HG03045 (cell line): ENCODE measurements around the gene C19orf25.
"Not testable (repeated sequence)": the region's sequence is repeated elsewhere in the genome, so short reads cannot be mapped to it uniquely, and the experiment has no call there.

Experiments used
- ATAC-seq: cut with Tn5 transposase; IDR thresholded peaks from one replicate; pipeline ENCODE4 v1.9.1; 2021; ENCODE audit warnings: mild to moderate bottlenecking, moderate library complexity; ENCODE audit not compliant: unreplicated experiment

C19orf25 gene

DNA sequence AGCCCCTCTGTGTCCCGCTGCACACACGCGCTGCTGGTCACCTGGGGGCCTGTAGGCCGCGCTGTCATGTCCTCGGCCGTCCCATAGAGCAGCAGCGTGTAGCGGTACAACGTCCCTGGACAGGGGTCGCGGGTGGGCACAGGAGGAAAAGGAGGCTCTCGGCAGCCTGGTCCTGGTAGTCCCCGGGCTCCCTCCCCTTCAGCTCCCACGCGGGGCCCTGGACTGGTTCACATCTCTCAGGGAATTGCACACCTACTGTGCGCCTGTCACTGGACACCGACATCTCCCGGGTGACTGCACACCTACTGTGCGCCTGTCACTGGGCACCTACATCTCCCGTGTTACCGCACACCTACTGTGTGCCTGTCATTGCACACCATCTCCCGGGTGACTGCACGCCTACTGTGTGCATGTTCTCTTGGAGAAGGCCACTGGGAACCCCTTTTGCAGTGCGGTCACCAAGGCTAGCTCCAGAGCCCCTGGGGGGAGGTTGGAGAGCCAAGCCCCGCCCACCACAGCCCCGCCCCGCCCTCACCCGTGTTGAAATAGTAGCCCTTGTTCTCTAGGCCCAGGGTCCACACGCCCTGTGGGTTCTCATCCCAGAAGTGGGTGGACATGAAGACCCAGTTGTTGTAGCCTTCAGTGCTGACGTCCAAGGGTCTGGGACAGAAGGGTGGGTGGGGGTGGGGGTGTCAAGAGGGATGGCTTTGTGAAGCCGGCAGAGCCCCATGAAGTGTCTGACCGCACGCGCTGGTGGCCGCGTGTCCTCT is 3.5 kb upstream of the C19orf25 start:
- no peak for ATAC-seq

DNA sequence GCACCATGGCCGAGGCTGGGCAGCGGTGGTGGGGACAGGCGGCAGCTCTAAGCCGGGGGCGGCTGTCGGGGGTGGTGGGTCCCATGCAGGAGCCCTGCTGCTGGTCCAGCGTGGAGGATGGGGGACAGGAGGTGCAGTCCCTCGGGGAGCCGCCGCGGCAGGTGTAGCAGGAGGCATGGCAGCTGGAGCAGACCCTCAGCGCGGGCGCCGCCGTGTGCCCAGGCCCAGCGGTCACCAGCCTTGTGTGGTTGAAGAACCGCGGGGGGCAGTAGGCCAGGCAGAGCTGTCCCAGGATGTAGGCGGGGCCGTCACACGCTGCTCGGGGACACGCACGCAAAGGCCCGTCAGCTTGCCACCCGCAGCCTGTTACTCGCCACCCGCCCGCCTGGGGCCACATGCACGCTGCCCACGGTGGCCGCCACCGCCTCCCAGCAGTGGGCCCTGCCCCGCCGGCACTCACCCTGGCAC is 2.9 kb upstream of the C19orf25 start:
- no peak for ATAC-seq

DNA sequence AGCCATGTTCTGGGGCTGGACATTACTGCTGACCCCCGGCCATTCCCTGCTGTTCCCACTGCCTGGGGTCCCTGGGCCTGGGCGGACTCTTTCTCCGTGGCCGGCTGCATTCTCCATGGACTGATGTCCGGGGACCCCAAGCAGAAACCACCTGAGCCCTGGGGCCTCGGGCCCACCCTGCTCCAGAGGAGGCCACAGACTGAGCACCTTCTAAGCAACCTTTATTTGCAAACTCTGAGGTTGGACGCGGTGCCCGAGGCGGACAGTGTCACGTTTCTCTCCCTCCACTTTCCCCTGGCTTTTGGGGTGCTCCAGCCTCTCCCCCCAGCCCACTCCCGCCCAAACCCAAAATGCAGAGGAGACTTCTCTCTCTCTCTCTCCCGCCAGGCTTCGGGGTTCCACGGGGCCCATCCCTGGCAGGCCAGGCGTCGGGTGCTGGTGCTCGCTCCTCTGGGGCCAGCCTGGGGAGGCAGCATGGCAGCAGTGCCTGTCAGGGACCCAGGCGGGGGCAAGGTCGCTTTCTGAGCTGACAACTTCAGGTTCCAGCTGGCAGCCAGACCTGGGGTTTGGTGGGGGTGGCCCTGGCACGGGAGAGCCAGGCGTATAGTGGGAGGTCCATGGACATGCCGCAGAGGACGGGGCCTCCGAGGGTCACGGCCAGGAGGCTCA is 2.3 kb upstream of the C19orf25 start:
- ATAC-seq, result no peak

DNA sequence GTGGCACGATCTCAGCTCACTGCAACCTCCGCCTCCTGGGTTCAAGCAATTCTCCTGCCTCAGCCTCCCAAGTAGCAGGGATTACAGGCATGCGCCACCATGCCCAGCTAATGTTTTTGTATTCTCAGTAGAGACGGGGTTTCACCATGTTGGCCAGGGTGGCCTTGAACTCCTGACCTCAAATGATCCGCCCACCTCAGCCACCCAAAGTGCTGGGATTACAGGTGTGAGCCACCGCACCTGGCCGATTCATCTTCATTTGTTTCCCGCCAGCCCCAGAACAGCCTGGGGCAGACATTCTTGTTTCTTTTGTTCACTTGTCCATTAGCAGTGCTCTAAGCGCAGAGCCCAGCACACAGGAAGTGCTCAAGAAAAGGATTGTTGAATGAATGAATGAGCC is 2.0 kb downstream of the C19orf25 start:
- not testable (repeated sequence) for ATAC-seq

DNA sequence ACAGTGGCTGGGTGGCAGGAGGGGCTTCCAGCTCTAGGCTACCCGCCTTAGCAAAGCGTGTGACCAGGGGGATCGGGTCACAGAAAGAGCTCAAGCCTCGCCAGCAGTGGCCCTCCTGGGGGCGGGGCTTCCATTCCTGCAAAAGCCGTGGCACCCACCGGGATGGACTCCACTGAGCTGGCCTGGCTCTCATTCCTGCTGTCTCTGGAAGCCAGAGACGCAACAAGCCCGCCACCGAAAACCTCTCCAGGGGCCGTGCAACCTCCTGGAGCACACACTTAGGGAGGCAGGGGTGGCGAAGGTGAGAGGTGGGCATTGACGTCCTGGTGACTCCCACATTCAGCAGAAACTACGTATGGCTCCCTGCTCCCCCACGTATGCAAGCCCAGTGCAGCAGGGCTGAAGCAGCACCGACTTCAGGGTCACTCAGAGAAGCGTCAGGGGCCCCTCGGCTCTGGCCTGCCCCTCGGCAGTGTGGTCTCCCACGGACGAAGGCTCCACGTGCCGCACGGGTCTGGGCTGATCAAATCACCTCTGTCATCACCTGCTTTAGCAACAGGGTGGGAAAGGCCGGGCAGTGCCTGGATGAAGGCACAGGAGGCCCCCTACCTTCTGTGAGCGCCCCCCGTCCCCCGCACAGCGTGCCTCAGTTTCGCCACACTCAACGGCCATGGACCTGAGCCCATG is 3.1 kb downstream of the C19orf25 start:
- ATAC-seq, result no peak

DNA sequence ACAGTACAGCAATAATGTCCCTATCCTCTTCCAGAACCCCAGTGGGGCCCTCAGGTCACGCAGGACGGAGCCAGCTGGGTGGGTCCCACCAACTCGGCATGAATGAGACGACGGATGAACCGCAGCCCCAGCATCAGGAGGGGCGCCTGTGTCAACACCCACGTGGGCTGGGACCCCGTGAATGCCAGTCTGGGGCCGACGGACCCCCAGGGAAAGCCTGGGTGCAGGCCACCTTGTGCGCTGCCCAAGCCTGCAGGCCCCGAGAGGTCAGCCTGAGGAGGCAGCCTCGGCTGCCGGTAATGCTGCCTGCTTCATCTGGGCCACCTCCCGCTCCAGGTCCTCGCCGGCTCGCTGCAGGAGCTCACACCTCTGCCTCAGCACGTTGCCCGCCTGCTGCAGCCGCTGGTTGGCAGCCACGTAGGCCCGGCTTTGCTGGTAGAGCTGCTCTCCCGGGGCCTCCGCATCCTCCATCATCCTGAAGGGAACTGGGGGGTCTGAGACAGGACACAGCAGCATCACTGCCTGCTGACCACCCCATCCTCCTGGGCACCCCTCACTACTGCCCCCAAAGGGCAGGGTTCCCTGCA is 4.2 kb downstream of the C19orf25 start:
- no peak for ATAC-seq

DNA sequence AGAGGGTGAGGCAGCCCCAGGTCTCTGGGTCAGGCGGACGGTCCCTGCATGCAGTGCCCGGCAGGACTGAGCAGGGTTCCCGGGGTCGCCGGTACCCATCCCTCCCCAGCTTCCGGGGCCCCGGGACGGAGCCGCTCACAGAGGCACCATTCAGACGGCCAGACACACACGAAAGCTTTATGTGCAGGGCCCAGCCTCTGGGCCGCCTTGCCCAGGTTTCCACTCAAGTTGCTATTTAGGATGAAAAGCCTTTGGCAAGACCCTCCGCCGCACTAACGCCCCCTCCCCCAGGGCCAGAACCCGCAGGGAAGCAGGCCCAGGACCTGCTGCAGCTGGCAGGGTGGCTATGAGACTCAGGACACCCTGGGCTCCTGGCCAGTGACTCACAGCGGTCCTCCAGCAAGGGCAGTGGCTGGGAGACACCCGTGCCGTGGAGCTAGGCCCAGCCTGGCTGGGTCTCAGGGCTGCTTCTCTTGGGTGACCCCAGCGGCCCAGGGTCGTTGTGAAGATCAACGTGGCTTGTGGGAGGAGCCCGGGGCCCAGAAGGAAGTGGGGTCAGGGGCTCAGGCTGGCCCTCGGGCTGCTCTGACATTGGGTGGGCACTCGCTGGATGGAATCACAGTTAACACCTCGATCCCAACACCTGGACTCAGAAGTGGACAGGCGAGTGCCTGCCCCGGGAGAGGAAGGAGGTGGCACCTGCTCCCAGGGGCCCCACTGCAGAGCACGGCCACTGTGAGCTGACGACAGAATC is 4.8 kb downstream of the C19orf25 start:
- ATAC-seq, result no peak

DNA sequence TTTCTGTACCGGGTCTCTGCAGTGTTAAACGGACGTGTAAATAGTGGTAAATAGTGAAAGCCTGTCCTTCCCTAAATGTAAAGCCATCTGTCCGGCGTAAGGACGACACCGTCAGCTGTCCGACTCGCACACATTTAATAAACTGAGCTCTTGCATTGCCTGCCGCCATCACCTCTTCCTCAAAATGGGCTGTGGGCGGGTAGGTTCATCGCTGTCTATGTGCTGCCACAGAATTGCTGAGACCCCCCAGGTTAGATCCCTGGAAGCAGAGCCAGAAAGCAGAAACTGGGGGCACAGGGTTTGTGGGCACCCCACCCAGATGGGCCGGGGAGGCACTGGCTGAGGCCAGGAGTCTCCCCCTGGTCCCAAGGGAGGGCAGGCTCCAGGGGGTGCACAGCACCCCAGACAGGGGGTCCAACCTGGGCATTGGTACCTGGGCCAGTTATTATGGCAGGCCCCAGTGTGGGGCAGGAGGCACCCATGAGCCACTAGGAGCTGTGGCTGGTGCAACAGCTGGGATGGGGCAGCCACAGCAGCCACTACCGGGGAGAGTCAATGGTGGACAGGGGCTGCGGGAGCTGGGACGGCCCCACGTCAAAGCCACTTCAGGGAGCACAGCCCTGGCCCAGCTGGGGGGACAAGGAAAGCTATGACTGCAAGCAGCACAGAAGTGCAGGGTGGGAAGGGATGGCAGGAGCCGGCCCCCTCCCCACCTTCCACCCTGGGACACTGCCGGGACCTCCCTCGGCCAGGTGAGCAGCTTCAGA is 5.7 kb downstream of the C19orf25 start:
- no peak for ATAC-seq

DNA sequence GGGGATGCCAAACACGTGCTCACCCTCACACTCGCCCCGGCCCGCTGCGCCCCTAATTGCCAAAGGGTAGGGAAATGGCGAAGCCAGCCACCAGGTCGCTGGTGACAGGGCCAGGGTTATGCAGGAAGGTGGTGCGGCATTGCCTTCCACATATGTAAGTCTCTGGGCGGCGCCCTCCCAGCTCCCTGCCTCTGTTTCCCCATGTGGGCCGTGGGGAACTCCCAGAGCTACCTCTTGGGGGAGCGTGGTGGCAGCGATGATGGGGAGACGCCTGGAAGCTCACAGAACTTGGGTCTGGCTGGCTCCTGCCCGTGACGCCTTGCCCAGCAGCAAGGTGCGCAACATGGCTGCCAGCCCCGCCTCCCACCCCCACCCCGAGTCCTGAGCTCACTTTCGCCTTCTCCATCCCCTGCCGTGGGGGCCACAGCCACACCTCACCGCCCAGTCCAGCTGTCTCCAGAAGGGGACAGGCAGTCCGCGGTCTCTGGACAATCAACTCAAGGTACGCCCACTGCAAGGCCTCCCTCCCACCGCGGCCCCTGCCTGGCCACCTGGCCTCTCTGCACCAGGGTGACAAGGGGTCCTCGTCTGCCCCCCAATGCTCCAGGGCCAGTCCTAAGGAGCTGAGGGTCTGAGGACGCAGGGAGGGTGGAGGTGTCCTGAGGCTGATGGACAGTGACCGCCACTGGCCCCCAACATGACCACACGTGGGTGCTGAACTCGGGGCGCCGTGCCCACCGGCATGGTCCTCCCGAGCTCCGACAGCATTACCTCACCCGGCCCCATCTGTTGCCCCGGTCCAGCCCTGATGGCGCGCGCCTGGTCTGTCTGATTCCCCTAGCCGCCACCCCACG is 6.6 kb downstream of the C19orf25 start:
- no peak for ATAC-seq

DNA sequence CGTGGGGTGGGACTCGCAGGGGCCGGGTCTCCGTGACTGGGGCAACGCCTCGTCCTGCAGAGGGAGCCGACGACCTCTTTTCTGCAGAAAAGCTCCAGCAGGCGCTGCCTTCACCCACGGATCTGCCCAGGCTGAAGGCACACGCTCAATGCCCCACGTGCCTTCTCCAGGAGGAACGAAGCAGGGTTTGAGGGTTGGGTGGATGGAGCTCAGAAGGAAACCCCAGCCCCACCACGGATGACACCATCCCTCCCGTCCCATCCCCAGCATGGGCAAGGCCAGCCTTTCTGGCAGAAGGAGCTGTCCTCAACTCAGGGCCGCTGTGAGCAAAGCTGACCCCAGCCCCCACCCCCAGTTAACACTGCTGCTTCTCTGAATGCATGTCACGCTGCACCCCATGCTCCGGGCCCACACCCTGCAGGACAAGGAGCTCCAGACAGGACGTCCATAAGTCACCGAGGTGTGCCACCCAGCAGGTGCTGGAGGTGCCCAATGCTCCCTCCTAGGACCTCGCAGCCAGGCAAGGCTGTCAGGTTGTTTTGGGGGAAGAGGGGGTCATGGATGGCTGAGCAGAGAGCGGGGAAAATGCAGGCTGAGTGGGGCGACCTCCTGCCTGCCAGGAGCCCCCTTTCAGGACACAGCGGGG is 7.4 kb downstream of the C19orf25 start:
- ATAC-seq, result no peak

DNA sequence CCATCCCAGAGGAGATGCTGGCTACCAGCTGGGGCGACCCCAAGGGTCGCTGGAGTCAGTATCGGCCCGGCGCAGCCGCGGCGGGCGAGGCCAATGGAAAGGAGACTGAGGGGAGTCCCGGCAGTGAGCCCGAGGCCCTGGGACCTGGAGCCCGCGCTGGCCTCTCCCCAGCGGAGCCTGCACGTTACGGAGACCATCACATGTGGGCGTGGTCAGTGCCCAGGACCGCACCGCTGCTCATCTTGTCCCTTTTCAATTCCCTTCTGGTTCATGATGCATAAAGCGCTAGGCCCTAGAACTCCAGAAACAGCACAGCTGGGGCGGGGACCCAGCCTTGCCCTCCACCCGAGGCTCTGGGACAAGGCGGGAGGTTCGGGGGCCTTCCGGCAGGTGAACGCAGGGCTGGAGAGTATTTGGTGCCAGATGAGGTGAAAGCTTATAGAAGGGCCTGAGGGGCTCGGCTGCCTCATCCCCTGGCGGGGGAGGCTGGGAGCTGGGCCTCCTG is 8.0 kb downstream of the C19orf25 start:
- ATAC-seq, result no peak

DNA sequence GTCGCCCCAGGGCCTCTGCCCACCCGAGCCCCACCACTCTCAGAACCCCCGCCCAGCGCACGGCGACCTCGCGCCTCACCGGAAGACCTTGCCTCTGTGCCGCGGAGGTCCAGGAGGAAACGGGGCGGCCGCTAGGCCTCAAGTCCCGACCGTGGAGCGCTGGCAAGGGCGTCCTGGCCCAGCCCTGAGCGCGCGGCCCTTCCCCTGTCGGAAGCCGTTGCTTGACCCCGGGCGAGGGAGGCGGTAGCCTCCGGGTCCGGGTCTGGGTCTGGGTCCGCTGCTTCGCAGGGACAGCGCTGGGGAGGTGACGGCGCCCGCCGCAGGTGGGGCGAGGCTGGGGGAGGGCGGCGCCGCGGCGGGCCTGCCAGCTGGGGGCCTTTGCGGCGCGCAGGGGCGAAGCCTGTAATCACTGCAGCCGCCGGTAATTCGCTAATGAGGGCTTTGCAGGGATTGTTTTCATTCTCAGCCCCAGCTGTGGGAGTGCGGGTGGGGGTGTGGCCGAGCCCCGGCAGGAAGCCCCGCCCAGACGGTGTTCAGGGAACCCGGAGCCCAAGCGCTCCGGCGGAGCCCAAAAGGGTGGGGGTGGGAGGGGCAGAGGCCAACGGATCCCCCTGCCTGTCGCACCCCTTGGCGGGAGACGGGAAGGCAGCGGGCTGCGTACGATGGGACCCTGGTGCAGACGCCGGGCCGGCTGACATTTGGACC is 8.6 kb downstream of the C19orf25 start:
- ATAC-seq, result no peak

DNA sequence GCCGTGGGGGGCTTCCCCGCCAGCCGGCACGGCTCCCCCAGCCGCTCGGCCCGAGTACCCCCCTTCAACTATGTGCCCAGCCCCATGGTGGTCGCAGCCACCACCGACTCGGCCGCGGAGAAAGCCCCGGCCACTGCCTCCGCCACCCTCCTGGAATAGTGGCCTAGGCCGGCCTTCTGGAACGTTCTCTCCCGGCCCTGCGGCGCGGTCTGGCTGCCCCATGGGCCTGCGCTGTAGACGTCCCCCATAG is 9.0 kb downstream of the C19orf25 start:
- ATAC-seq, result no peak

DNA sequence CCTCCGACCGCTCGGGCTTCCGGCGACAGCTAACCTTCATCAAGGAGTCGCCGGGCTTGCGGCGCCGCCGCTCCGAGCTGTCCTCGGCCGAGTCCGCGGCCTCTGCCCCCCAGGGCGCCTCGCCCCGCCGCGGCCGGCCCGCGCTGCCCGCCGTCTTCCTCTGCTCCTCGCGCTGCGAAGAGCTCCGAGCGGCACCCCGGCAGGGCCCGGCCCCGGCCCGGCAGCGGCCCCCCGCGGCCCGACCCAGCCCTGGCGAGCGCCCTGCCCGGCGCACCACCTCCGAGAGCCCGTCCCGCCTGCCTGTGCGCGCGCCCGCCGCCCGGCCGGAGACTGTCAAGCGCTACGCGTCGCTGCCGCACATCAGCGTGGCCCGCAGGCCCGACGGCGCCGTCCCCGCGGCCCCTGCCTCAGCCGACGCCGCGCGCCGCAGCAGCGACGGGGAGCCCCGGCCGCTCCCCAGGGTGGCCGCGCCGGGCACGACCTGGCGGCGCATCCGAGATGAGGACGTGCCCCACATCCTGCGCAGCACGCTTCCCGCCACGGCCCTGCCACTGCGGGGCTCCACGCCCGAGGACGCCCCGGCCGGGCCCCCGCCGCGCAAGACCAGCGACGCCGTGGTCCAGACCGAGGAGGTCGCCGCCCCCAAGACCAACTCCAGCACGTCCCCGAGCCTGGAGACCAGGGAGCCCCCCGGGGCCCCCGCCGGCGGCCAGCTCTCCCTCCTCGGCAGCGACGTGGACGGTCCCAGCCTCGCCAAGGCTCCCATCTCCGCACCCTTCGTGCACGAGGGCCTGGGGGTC is 9.6 kb downstream of the C19orf25 start:
- no peak for ATAC-seq

DNA sequence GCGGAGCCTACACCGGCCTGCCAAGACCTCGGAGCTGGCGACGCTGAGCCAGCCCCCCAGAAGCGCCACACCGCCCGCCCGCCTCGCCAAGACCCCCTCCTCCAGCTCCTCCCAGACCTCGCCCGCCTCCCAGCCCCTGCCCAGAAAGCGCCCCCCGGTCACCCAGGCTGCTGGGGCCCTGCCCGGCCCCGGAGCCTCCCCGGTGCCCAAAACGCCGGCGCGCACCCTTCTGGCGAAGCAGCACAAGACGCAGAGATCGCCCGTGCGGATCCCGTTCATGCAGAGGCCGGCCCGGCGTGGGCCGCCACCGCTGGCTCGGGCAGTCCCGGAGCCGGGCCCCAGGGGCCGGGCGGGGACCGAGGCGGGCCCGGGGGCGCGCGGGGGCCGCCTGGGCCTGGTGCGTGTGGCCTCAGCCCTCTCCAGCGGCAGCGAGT is 10.2 kb downstream of the C19orf25 start:
- ATAC-seq, result no peak

DNA sequence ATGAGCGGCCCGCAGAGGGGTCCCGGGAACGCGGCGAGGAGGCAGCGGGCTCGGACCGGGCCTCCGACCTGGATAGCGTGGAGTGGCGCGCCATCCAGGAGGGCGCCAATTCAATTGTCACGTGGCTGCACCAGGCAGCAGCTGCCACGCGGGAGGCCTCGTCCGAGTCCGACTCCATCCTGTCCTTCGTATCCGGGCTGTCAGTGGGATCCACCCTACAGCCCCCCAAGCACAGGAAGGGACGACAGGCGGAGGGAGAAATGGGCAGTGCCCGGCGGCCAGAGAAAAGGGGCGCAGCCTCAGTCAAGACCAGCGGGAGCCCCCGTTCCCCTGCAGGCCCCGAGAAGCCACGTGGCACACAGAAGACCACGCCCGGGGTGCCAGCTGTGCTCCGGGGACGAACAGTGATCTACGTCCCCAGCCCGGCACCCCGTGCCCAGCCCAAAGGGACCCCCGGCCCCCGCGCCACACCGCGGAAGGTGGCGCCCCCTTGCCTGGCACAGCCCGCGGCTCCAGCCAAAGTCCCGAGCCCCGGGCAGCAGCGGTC is 10.7 kb downstream of the C19orf25 start:
- no peak for ATAC-seq
